GM10847 (cell line): ENCODE measurements around the gene SPTLC3.

ENCODE experiments used
- POLR2A ChIP-seq: IDR thresholded peaks from 2 replicates; pipeline ENCODE4 v1.6.1; 2011; ENCODE audit not compliant: insufficient read length; ENCODE audit errors: extremely low read depth

Gene SPTLC3

DNA sequence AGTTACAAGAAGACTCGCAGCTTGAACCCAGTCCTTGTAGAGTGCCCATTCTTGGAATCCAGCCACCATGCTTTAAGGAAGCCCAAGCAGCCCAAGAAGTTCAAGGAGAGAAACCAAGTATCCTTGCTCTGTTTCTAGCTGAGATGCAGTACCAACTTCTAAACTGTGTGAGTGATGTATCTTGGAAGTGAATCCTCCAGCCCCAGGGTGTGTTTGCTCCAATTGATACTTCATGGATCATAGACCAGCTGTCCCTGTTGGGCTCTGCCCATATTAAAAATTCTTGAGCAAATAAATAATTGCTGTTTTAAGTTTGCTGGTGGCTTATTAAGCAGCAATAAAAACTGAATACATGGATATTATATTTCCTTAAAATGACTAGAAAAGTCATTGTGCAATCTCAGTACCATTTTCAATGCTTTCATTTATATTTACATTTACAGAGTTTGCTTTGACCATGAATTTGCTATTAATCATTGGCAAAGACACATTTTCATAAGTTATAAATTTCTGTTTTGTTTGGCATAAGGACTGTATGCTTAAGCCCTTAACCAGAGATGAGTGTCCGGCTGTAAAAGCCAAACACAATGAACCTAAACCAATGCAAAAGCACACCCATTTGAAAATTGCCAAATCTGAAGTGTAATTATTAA is 9.2 kb downstream of the SPTLC3 start:
- TF ChIP-seq POLR2A, result no peak

DNA sequence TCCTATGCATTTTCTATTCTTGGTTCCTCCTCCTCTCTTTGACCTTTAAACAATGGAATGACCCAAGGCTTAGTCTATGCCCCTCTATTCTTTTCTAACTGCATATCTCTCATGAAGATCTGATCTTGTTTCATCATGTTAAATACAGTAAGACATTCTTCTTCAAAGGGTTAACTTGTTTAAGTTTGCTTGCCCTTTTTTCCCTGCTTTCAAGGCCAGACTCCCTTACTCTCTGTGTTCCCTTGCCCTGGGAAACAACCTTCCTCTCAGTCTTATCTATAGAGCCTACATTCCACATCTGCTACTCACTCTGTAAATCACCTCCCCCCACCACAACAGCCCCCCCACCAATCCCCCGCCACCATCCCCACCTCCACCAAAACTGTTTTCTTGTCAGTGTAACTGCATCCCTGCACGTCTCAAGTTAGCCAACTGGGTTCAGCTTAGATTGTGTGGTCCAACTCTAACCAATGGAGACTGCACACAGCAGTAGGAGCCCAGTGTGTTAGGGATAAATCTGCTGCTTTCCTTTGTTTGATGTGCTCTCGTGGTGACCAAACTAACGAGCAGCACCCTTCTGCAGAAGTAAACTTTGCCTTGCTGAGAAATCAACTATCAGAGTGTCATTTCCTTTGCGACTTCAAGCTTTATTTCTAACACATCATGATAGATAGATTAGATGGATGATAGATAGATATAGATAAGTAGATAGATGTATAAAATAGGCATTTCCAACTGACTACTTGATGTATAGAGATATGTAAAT is 12.6 kb downstream of the SPTLC3 start:
- TF ChIP-seq POLR2A, result no peak

DNA sequence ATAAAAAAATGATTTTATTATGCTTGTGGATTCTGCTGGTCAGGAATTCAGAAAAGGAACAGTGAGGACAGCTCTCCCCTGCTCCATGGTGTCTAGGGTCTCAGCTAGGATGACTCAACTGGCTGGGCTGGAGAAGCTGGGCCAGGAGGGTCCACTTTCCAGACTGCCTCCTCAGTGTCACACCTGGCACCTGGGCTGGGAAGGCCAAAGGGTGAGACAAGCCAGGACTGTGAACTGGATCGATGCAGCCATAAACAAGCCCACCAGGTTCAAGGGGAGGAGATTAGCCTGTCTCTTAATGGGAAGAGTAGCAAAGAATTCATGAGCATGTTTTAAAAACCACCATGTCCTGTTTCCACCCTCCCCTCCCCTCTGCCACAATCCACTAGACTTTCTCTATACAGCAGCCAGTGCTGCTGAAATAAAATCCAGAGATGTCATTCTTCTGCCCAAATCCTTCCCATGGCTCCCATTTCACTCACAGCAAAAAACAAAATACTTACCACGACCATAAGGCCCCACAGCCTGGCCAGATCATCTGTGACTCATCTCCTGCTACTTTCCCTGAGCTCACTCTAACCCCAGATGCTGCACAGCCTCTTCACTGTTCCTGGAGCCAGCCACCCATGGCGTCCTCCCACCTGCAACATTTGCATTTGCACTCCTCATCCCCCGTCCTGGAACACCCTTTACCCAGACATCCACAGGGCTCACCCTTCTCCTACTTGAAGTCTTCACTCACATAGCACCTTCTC is 13.8 kb downstream of the SPTLC3 start:
- TF ChIP-seq POLR2A, result no peak

DNA sequence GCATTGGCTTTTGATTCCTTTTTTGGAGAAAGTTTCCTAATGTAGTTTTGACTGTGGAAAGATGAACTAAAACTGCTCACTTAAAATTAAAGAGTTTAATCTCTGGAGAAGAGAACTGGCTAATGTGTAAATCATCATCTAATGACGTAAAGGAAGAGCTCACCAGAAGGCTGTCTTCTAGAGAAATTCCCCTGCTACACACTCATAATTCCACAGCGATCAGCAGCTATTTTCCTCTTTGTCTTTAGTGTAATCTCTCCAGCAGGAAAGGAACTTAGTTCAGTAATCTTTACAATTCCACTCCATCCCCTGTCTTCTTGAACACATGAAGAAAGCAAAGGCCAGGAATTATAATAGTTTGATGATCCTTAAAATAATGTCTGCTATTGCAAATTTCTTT is 15.8 kb downstream of the SPTLC3 start:
- no peak for TF ChIP-seq POLR2A

DNA sequence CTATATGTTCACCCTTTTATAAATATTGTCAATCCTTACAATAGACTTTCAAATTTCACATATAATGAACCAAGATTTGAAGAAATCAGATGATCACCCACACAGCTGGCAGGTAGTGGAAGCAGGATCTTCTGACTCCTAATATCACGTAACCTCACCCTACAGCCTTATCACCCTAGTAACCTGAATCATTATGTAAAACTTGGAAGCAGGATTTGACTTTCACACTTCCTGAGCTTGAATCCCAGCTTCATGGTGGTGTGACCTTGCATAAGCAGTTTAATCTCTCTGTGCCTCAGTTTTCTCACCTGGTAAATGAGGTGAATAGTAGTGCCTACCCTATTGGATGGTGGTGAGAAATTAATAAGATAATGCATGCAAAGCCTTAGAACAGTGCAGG is 16.4 kb downstream of the SPTLC3 start:
- no peak for TF ChIP-seq POLR2A

DNA sequence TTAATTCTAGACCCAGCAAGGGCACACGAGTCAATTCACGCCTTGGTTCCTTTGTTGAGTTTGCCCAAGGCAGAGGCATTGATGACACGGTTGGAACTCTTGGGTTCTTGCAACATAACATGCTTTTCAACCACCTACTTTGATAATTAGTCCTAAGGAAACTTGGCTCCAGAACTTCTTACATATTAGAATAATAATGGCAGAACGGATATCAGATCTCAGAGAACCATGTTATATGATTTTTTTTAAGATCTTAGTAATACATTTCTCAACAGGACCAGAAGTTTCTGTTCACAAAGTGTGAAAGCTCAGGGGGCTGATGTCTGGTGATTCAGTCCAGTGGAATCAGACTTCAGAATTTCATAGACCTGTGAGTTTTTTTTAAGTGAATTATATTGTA is 19.2 kb downstream of the SPTLC3 start:
- no peak for TF ChIP-seq POLR2A

DNA sequence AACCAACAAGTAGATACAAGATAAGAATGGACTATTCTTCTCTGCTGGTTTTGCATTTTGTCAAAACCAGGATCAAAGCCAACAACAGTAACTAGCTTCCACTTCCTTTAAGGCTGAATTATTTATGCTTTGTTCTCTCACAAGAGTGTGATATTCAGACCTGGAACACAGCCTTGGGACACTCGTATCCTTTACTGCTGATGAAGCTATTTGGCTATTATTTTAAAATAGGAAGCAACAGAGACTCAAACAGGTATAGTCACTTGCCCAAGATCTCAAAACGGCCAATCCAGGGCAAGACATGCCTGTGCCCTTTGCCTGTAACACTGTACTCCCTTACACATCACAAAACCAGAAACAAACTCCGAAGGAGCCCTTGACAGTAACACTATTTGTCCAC is 19.9 kb downstream of the SPTLC3 start:
- no peak for TF ChIP-seq POLR2A

DNA sequence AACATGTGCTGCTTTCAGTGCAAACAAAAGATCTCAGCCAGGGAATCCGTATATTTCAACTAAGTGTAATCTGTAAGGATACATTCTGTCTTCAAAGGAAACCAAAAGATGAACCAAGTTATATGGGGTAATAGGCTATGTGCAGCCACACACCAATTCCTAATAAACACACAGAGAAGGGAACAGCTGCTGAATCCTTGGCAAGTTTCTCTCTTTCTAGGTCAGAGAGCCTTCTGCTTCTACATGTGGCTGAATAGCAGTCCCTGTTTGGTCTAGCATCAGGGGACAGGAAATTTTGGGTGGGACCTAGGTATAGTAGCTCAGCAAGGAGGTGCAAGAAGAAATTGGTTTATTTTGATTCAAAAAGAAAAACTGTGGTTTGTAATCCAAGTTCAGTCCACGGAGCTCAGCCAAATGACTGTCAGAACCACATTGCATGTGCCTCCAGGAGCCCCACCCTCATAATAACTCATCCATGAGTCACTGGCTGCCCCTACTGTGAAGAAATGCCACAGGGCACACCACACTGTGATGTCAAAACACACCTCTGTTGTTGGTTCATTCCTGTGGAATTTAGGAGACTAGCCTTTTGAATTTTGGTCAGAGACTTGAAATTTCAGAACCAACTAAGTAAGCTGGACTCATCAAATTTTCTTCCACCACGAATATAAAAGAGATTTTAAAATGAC is 21.1 kb downstream of the SPTLC3 start:
- TF ChIP-seq POLR2A, result no peak

DNA sequence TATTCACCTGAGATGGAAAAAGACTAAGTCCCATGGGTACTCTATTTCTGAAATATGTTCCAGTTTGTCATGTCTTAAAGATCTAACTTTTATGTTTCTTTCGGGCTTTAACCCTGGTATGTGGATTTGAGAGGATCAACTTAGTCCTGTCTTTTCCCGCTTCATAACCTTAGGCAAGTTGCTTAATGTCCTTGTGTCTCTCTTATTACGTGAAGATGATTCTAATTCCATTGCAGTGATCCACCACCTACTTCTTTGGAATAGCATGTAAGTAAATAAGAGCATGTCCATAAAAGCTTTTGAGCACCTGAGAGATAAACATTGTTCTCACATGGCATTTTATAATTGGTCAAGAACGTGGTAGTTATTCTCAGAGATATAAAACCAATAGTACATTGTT is 23.0 kb downstream of the SPTLC3 start:
- TF ChIP-seq POLR2A, result no peak

DNA sequence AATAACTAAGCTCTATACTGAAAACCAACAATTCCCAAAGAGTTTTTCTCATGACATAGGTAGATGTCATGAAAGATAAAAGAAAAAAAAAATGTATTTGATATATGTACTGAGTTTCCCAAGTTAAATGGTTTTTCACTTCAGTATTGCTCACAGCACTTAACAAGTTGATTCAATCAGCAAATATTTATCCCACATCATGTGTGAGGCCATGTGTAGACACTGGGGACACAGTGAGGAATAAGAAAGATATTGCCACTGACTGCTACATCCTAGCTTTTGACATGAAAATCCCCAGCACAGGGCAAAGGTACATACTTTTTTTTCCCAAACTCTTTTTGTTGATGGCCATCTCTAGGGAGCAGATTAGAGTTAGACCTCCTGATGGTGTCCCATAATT is 25.3 kb downstream of the SPTLC3 start:
- no peak for TF ChIP-seq POLR2A

DNA sequence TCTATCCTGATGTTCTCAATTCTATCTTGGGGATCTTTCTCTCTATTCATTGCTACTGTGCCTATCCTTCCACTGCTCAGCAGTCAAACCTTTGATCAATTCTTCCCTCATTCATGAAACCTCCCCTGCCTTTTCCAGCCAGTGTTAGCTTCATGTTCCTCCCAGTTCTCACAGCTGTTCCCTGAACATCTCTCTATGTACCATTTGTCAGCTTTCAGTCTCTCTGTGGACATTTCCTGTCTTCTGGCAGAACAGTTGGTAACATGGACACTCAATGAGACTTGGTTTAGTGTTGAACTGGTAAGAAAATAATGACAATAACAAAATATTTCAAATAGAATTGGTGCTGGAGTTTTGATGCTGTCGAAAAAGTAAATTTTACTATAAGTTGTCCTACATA is 26.2 kb downstream of the SPTLC3 start:
- no peak for TF ChIP-seq POLR2A

DNA sequence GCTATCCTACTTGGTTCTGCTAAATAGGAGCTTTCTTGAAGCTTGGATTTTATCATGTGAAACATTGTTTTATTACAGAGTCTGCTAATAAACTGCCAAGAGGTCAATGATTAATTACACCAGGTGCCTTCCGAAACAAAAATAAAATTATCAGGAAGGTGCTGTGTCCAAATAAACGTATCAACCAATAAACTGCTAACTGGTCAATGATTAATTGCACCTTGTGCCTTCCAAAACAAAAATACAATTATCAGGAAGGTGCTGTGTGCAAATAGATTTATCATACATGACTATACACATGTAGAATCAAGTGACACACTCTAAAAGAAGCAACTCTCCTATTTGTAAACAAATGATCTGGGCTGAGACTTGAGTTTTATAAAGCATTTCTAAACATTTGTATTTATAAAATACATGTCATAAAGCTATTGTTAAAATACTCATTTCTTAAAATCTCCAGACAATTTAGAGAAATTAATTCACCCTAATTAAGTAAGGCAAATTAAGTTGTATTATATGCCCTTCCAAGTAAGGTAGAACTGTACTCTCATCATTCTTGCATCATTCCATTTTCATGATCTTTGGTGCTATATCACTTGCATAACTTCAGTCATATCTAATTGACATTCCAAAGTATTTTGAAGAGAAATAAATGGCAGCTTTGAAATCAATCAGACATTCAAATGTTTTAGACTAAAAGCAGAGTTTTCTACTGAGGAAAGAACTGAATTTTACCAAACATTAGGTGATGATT is 26.8 kb downstream of the SPTLC3 start:
- no peak for TF ChIP-seq POLR2A

DNA sequence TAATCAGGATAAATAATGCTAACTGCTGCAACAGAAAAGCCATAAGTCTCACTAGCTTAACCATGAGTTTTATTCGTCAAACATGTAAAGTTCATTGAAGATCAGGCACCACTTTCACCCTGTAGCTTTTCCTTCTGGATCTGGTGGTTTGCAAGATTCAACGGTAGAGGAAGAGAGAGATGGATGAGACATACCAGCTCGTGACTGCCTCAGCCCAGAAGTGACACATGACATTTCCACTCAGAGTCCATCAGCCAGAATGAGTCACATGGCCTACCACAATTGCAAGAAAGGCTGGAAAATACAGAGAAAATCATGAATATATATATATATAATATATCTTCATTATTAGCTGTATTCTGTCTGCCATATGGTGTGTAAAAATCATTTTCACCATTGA is 29.0 kb downstream of the SPTLC3 start:
- TF ChIP-seq POLR2A, result no peak

DNA sequence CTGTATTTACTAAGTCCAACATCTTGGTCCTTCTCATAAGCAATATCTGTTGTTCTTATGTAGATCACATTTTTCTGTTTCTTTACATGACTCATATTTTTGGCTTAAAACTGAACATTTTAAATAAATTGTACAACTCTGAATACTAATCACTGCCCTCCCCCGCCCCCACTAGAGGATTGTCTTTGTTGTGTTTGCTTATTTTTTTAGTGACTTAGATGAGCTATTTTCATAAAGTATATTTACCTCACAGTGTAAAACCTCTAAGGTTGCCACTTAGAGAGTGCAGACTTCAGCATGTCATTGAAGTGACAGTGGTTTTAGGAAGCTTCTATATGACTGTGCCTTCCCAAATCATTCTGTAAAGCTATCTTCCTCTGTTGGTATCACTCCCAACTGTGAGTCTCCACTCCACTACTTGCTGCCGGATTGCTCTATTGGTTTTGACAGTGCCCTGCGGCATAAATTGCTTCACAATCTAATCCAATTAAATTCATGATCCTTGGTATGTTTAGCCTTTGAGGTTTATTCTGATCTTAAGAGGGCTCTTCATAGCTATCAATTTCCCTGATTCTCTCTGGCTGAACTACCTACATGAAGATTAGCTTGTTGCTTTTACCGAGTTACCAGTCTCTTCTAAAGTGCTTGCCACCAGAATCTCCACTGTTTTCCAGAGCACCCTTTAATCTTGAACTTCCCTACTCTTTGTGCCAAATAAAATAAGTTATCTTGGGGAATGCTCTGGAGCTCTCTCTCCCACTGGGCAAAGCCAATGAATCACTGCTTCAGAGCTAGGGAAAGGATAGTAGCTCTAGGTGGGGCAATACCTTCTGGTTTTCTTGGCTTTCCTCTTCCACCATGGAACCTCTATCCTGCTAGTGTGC is 33.0 kb downstream of the SPTLC3 start:
- no peak for TF ChIP-seq POLR2A
